ENCODE data around the gene C1orf21. TPM values are rescaled to one million over a fixed set of nuclear protein-coding genes. Genes with fewer than 3 reads are reported as not detected.

C1orf21 gene
- total and polyA plus RNA-seq, 2 donors (not counting 3 experiments of a cell fraction or from before 2014, with no cell fraction given): 0.79 to 8.5 TPM

DNA sequence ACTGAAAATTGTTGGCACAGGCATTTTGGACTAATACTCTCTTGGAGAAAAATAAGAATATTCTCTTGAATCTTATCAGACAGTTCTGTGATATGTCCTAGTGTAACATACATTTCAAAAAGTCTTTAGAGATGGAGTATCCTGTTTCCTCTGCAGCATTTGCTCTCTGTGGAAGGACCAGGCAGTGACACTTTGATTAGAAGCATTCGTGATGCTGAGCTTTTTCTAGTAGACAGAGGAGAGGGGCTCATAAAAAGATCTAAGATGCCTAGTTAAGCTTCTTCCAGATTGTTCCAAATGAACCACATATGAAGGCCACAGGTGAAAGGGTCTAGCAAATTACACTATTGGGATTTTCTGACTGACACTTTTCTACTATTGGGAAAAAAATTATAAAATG lies 120.3 kb downstream of the C1orf21 start:
- H3K27ac ChIP-seq (ENCODE audit: insufficient read depth, low read depth, low read length): no peak overlapping the region
- FAIRE-seq: no peak
- CTCF ChIA-PET: interaction anchor here (1.5 to 2.1 kb wide), 2 partner anchors 16 to 17 kb away, joined by 4 to 5 read pairs; no protein-coding TSS in a partner anchor

More for the DNA sequence above, 120.3 kb downstream of the C1orf21 start:
- POLR2A ChIA-PET: no interaction called here
- no peaks in the 10 kb centered on the region for H3K9me3 ChIP-seq (replicated peaks; ENCODE audit: control insufficient read depth, insufficient read depth, low read length)
- H3K27me3 ChIP-seq (ENCODE audit: control insufficient read depth in 2 of 2, insufficient read depth in 2 of 2, low read length in 2 of 2): no peaks in the 10 kb centered on the region
- no peaks in the 10 kb centered on the region for H3K36me3 ChIP-seq (ENCODE audit: control insufficient read depth in 2 of 2, extremely low read depth in 1 of 2, insufficient read depth in 2 of 2, low read length in 2 of 2)
- dilution Hi-C loops (cut with MboI; ENCODE audit: extremely low pct_ligation_motif_present, low sequenced_read_pairs): no loop called here
- DNase-seq (ENCODE audit: low read depth, low spot score): no peak
- H3K9ac ChIP-seq (replicated peaks; ENCODE audit: extremely low read depth, insufficient read depth, low read length): no peak overlapping the region
- no peak overlapping the region for H3K4me3 ChIP-seq (replicated peaks in 1 of 3; ENCODE audit: insufficient read depth in 1 of 3, low read depth in 1 of 3, low read length in 3 of 3)
- no peaks in the 10 kb centered on the region for H3K79me2 ChIP-seq (ENCODE audit: control insufficient read depth, insufficient read depth, low read length)
- H3K9me1 ChIP-seq (replicated peaks; ENCODE audit: control insufficient read depth, extremely low read depth, insufficient read depth, low read length): no peaks in the 10 kb centered on the region
- TF ChIP-seq MYC (IDR thresholded peaks at IDR 0.05; ENCODE audit: low read depth, low read length) (no peak), POLR2AphosphoS5 (IDR thresholded peaks at IDR 0.05; ENCODE audit: insufficient read depth, low read depth, low read length) (no peak), POLR2A (IDR thresholded peaks at IDR 0.05; ENCODE audit: low read depth, low read length) (no peak), EZH2 (IDR thresholded peaks at IDR 0.05; ENCODE audit: borderline replicate concordance, low read depth, low read length, severe bottlenecking) (no peak), FOS (IDR thresholded peaks at IDR 0.05; ENCODE audit: borderline replicate concordance, insufficient read depth, low read length) (no peak), GATA2 (IDR thresholded peaks at IDR 0.05; ENCODE audit: insufficient read depth, insufficient read length, low read depth, low read length) (no peak), JUN (IDR thresholded peaks at IDR 0.05; ENCODE audit: borderline replicate concordance, insufficient read depth, insufficient read length, low read depth) (no peak)
- TF ChIP-seq, protein P1, sequence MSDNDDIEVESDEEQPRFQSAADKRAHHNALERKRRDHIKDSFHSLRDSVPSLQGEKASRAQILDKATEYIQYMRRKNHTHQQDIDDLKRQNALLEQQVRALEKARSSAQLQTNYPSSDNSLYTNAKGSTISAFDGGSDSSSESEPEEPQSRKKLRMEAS (IDR thresholded peaks at IDR 0.05; ENCODE audit: insufficient read depth, insufficient read length): no peak
- TF ChIP-seq, protein P2, sequence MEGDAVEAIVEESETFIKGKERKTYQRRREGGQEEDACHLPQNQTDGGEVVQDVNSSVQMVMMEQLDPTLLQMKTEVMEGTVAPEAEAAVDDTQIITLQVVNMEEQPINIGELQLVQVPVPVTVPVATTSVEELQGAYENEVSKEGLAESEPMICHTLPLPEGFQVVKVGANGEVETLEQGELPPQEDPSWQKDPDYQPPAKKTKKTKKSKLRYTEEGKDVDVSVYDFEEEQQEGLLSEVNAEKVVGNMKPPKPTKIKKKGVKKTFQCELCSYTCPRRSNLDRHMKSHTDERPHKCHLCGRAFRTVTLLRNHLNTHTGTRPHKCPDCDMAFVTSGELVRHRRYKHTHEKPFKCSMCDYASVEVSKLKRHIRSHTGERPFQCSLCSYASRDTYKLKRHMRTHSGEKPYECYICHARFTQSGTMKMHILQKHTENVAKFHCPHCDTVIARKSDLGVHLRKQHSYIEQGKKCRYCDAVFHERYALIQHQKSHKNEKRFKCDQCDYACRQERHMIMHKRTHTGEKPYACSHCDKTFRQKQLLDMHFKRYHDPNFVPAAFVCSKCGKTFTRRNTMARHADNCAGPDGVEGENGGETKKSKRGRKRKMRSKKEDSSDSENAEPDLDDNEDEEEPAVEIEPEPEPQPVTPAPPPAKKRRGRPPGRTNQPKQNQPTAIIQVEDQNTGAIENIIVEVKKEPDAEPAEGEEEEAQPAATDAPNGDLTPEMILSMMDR (IDR thresholded peaks at IDR 0.05; ENCODE audit: extremely low read depth in 1 of 2, insufficient read depth in 1 of 2, low read depth in 1 of 2, low read length in 2 of 2): no peak
- H4K20me1 ChIP-seq (replicated peaks; ENCODE audit: control insufficient read depth, extremely low read depth, insufficient read depth, low read length): no peaks in the 10 kb centered on the region
- BruUV-seq (replicated peaks): TSS peak; percentile 55
- H3K4me1 ChIP-seq (ENCODE audit: control insufficient read depth, extremely low read depth, insufficient read depth, low read length): peaks cover 14% of the 10 kb centered on the region
- H2AFZ ChIP-seq (ENCODE audit: low read depth, low read length): no peak overlapping the region
- intact Hi-C loops (cut with micrococcal nuclease): loop anchor here (2.0 kb wide), 1 partner anchor 18 kb away; no protein-coding TSS in a partner anchor
- H3K4me2 ChIP-seq (ENCODE audit: insufficient read depth, low read length): no peak overlapping the region
